ENCODE data around the gene SLC25A51.

DNA sequence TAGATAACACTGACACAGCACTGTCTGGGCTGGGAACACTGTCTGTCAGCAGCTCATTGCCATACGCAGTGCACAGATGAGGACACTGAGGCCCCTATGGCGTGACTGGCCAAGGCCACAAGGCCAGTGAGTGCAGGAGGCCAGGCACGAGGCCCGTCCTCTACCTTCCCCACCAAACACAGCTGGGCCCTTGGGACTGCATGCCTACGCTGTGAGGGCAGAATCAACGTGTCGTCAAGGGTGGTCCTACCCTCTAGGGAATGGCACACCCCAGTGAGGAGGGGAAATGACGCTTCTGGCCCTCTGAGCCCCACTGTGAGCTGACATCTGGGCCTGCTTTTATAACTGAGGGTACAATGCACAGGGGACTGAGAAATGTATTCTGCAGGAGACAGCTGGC is 42.1 kb upstream of the SLC25A51 start:
- TF ChIP-seq ZNF70 (CRISPR knock-in tag; IDR thresholded peaks at IDR 0.05) = no peak
- TF ChIP-seq ZC3H10 (CRISPR knock-in tag; IDR thresholded peaks at IDR 0.05) = no peak
- no peak for TF ChIP-seq PPARA (CRISPR knock-in tag; IDR thresholded peaks at IDR 0.05; ENCODE audit: borderline replicate concordance)
- TF ChIP-seq ARNTL (CRISPR knock-in tag; IDR thresholded peaks at IDR 0.05; ENCODE audit: borderline replicate concordance, low read depth) = no peak
- no peak for TF ChIP-seq ZFP30 (CRISPR knock-in tag; IDR thresholded peaks at IDR 0.05)

Measured in SK-N-SH treated with all-trans-retinoic acid at 6 μM for 48 hours (cell line).